Activated CD4-positive, CD25-positive, alpha-beta regulatory T cell treated with anti-CD3 and anti-CD28 coated beads, Interleukin-2, amount 50 U/mL, for 16 hours (primary cell): ENCODE results near the gene XRCC4.
"Not testable (repeated sequence)": the region's sequence is repeated elsewhere in the genome, so short reads cannot be mapped to it uniquely, and the experiment has no call there.

Experiments
- DNase-seq: peaks from one replicate; pipeline ENCODE4 v3.0.0-alpha.2; 2020; ENCODE audit warnings: low read depth, low spot score

Gene XRCC4

DNA sequence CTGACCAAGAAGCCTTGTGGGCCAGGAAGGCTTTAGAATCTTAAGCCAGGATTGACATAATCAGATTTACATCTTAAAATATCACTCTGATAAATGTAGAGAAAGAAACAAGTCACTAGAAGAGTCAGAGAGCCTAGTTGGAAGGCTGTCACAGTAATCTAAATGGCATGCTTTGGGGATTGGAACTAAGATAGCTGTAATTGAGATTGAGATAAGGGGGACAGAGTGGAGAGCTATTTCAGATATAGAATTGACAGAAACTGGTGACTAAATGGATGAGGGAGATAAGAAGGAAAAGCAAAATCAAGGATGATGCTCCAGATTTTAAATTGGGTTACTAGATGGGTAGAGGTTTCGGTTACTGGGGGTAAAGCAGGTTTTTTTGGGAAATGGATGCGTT lies 100.5 kb downstream of the XRCC4 start:
- DNase-seq: no peak

DNA sequence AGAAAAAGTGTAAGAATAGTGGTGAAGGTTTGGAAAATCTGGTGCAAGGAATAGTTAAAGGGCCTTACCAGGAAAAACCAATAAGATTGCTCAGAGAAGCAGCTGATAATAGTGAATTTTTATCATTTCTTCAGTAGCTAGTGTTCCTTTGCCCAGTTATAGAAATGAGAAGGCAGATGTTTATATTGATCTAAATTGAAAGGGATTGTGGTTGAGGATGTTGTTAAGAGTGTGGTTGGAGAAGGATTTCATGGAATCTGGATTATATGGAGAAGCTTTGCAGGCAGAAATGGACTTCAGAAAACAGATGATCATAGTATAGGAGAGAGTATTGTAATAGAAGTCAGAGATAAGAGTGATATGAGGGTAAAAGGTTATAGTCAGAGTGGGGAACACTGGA lies 102.6 kb downstream of the XRCC4 start:
- no peak for DNase-seq

DNA sequence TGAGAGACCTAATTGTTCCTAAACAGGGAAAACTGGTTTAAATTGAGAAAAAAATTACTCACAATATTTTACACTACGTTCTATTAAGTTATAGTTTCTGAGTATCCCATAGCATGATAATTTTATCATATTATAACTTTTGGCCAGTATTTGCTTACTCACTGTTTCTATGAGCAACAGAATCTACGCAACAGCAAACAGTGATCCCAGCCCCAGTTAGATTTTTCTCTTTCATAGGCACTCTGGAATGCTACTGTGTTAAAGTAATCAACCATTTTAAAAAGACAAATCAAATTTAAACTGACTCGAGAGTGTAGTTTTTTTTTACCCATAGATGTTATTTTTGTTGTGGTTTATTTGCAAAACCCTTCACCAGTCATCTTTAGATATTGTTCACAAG lies 107.2 kb downstream of the XRCC4 start:
- no peak for DNase-seq

DNA sequence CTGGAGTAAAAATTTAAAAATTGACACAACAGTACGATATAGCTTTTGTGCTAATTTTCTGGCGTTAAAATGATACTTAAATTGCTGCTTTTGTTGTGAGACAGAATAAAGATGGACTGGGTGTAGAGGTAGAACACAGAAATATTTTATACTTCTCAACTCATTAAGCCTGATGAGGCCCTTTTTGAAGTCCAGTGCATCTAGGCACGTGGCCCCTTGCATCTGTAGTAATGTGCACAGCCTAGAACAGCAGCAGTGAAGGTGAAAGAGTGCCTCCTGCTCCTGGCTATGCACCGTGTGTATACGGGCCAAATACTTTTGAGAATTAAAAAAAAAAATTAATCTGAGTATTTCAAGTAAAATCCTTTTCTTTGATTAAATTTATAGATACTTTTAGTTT lies 115.6 kb downstream of the XRCC4 start:
- DNase-seq: no peak

DNA sequence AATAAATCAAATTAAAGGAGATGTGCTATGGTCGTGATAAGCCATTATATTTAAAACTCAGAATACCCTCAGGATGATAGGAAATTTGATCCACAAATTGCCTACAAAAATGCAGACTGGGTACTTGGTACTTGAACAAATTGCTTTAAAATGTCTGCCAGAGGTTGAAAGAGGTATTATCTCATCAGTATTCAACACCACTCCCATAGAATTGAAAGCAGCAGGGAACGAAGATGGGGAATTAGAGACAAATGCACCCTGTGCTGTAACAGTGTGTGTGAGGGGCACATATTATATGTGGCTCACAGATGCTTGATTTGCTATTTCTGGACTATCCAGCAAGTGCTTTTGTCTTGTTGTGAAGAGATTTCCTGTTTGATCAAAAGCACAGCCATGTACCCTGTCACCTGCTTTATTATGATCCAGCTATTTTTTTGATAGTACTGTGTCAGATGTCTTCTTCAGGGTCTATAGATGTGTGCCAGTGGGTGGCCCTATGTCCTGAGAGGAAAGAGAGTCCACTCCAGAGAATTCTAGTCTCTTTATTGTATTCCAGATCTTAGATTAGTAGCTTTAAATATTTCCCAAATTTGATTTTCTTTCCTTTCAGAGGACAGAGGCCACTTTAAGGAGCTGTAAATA lies 120.1 kb downstream of the XRCC4 start:
- no peak for DNase-seq

DNA sequence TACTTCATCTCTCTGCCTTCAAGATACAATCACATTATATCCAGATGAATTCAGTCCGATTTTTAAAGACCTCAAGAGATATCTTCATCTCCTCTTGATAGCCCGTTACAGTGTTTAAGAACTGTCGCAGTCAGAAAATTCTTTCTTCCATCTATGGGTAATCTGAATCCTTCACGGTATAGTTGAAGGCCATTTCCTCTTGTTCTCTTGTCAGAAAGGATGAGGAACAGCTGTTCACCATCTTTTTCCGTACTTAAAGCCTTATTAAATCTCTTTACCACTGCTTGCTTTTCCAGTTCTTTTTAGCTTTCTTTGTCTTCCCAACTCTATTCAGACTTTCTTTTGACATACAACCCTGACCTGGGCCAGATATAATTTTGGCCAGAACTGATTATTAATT lies 121.8 kb downstream of the XRCC4 start:
- no peak for DNase-seq

DNA sequence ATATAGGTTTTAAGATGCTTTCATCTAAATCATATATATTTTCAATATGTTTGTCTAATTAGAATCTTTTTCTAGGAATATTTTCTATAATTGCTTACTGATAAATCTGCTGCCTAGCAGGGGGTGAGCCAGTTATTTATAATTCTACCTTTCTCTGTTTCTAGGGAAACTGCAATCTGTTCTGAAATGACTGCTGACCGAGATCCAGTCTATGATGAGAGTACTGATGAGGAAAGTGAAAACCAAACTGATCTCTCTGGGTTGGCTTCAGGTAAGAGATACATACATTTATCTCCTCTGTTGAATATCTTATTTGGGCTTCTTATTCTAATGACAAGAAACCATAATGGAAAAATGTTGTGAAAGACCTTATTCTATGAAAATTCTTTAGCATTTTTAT lies 127.3 kb downstream of the XRCC4 start:
- DNase-seq: no peak

DNA sequence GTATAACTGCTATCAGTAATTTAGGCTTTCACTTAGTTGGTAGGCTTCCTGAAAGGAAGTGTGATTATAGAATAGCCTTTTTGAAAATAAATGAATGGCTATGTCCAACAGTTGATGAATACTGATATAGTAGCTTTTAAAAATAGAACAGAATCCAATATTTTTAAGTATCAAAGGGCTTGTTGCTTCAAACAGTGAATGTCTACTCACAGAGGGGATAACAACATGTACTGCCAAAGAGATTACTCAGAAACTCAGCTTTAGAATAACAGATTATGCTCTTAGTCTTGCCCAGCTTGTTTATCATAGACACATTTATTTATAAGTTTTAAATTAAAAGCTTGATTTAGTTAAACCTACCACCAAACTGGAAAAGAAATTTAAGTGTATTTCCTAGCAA lies 132.6 kb downstream of the XRCC4 start:
- no peak for DNase-seq

DNA sequence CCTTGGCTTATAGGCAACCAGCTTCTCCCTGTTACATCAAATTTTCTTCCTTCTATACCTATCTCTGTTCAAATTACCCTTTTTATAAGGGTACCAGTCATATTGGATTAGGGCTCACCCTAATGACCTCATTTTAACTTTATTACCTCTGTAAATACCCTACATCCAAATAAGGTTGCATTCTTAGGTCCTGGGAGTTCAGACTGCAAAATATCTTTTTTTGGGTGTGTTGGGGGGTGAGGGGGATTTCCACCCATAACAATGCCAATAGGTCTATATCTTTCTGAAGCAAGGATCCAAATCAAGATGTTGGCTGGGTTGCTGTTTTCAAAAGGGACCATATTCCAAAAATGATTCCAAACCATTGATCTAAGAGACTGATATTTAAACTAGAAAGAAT lies 141.7 kb downstream of the XRCC4 start:
- no peak for DNase-seq

DNA sequence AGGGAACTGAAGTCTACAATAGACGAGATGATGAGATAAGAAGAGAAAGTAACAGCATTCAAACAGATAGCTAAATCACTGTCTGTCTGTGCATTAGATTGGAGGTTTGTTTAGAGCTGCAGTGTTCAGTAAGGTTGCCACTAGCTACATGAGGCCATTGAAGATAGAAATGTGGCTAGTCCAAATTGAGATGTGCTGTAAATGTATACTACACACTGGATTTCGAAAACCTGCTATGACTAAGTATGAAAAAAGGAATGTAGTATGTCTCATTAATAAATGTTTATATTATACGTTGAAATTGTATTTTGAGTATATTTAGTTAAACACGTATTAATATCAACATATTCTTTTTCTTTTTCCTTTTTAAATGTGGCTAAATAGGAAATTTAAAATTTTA lies 142.1 kb downstream of the XRCC4 start:
- DNase-seq: no peak

DNA sequence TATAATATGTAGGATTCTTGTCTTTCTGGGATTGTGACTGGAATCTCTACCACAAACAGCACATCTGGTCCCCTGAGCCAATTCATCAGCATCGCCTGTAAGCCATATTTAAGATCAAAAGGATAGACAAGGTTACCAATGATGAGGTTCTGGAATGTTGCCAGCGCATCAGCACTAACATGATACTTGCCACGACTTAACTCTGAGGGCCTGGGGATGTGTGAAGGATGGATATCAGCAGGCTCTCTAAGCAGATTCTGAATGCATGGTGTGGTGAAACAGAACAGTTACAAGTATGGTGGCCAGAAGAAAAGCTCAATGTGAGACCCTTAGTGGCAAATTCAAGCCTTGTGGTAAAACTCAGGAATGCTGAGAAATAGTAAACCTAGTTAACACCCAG lies 143.0 kb downstream of the XRCC4 start:
- DNase-seq: no peak

DNA sequence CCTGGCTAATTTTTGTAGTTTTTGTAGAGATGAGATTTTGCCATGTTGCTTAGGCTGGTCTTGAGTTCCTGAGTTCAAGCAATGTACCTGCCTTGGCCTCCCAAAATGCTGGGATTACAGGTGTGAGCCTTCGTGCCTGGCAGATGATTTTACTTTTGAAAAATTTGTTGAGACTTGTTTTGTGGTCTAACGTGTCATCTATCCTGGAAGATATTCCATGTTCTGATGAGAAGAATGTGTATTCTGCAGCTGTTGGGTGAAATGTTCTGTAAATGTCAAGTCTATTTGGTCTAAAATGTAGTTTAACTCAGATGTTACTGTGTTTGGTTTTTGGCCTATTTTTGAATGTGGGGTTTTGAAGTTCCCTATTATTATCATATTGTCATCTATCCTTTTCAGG lies 145.6 kb downstream of the XRCC4 start:
- no peak for DNase-seq

DNA sequence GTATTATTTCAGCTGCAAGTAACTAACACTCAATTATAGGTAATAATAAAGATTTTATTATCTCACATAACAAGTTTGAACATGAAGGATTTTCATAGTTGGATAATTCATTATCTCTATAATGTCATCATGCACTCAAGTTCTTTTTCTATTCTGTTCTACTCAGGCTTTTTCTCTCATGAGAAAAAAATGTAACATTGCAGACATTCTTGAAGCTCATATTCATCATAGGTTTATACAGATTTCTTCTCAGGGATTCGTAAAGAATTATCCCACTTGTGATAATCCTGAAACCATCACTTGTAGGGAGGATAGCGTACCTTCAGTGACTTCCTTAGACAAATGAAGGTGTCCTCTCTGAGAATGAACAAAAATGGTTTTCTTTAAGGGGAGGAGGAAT lies 150.3 kb downstream of the XRCC4 start:
- no peak for DNase-seq

DNA sequence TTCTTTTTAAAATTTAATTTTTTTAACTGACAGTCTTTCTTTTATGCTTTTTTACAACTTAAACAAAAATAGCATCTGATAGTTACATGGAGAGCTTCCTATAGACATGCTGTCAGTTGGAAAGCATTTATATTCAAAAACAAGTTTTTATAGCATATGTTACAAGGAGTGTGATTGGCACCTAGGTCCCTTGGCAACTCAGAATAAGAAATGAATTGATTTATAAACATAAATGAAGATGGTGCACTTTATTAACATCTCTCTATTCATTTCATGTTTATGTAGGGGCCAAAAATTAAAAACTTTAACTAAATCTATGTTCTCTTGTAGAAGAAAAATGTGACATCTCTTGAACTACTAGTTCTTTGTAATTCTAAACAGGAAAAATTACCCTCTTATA lies 153.2 kb downstream of the XRCC4 start:
- DNase-seq: no peak

DNA sequence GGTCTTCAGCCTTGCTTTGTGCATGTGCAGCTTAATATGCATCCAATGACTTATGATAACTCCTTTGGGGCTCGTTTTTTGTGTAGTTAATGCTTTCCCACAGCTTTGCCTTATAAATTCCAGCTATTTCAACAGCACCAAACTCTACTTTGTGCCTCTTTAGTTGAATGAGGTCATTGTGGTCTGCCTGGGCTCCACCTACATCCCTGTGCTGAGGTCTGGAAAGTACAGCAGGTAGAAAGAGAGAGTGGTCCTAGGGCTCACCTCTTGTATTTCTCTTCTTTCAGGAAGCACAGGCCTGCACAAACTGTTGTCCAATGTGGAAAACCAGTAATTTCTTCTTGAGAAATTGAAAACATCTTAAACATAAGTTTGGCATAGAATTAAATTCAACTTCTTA lies 167.2 kb downstream of the XRCC4 start:
- no peak for DNase-seq

DNA sequence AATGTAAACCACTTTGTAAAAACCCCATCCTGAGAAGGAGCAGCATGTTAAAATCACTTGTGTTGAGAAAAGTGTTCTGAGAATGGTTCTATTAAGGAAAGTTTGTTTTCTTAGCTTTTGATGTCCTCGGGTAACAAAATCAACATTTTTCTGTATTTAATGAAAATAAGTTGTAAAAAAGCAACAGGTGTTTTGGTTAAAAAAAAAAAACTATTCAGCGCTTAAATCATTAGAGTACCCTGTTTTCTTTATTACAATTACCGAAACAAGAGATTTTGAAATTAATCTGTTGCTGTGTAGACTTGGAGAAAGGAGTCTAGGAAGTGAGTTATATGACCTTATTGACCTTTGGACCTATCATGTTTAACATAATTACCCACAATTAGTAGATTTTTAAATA lies 167.7 kb downstream of the XRCC4 start:
- no peak for DNase-seq

DNA sequence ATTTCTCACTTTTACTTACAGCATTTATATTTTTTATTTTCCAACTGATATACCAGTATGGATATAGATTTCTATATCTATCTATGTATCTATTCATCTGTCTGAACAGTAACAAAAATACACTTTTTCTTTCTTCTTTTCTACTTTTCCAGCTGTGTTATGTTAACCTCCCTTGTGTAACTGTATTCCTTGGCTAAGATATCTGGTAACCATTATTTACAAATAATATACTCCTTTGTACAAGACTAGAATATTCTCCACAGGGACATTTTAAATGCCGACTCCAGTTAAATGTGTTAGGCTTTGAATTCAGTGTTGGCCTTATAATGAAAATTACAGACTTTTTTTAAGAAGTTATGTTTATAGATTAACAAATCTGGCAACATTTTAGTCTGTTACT lies 168.7 kb downstream of the XRCC4 start:
- DNase-seq: no peak

DNA sequence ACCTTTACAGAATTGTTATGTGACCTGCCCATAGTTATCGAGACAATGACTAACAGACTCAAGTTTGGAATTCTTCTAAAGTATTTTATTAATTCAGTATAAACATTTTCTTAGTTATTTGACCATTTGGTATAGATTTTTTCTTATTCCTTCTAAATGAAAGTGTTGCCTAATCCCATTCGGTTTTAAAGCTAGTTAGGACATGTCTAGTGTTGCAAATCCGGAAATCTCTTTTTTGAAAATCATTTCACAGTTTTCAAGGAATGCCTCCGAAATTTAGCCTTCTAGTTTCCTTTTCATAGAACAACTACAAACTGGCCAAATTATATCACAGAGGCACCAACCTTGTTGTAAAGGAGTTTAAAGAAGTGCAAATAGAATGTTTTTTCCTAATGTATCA lies 171.8 kb downstream of the XRCC4 start:
- DNase-seq: no peak

DNA sequence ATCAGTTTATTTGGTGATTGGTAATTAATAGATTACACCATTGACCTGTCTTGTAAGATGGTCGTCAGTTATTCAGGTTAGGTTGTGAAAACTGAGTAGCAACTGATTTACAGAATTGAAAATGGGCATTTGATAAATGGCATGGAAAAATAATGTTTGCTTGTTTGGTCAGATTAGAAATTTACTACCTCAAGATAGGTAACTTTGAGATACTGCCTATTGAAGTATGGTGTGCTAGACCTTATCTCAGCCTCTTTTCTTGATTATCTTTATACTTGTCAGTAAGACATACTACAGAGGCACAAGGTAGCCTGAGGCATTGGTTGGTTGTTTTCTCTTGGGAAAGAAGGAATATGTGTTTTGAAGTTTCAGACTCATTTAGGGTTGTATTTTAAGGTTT lies 174.5 kb downstream of the XRCC4 start:
- no peak for DNase-seq

DNA sequence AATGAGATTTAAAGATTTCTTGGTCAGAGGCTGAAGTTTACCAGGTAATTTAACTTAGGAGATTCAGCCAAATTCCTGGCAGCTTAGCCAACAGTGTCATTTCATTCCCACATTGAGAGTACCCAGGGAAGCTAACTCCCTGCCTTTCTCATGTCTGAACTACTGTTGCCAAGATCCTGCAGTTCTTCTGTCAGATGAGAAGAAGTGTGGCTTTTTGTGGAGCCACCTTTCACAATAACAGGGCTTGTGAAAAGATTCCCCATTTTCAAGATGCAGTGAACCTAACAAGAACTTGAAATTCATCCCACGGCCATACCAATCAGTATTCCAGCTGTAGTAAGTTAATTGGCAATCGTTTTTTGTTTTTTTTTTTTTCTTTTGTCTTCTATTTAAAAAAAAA lies 176.4 kb downstream of the XRCC4 start:
- DNase-seq: no peak

DNA sequence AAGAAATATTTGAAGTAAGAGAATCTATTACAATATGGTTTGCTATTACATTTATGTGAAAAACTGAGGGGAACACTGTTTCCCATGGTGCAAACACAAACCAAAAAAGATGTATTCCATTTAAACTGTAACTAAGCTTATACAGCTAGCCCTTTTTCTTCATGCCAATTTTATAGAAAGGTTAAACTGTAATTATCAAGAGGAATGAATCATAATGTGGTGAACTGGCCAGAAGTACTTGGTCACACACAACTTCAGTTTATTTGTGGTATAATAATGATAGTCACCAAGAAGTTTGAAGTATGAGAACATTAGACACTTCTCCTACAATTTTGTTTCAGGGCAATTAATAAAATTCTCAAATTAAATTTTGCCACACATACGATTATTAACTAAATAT lies 177.9 kb downstream of the XRCC4 start:
- no peak for DNase-seq

DNA sequence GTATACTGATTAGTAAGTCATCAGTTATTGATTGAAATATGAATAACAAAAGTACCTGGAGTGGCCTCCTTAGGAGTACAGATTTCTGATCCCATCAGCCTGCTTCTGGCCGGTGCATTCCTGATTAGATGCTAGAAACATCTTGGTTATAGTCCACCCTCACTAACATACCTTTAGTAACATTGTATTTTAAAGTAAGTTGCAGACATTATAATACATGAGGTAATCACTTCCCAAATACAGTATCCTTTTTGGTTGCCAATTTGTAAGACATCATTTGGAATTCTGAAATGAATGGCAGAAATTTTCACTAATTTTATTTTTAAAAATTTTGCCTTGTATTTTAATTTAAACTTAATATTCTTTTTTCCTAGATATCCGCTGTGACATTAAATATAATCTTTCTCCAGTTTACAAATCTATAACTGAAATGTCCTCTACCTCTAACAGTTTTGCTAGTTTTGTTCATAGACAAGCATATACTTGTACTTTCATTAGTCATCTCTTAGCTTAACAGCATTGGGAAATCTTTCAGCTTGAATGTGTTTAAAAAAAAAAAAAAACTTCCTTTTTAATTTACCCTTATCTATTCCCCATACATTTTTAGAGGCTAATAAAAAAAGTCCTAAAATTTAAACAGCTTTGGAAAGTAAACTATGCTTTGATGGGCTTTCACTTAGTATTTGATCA lies 178.9 kb downstream of the XRCC4 start:
- no peak for DNase-seq

DNA sequence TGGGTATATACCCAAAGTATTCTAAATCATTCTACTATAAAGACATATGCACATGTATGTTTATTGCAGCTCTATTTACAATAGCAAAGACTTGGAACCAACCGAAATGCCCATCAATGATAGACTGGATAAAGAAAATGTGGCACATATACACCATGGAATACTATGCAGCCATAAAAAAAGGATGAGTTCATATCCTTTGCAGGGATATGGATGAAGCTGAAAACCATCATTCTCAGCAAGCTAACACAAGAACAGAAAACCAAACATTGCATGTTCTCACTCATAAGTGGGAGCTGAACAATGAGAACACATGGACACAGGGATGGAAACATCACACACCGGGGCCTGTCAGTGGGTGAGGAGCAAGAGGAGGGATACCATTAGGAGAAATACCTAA lies 180.3 kb downstream of the XRCC4 start:
- not testable (repeated sequence) for DNase-seq

DNA sequence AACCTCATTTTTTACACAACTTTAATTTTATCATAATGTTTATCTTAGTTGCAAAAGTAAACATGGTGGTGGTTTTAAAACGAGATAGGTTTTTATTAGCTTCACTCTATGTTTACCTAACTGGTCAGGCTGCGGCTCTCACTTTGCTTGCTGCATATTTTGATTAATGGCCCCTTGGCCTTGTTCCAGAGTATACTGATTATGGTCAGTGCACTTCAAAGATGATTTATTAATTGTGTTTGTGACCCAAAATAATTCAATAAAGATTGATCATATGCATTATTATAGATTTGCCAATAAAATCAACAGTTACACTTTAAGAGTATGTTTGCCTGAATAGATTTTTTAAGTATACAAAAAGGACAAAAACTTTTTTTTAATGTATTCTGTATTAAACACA lies 188.0 kb downstream of the XRCC4 start:
- DNase-seq: no peak
